ENCODE measurements around the gene EIF3M.
"Not testable (repeated sequence)": the region's sequence is repeated elsewhere in the genome, so short reads cannot be mapped to it uniquely, and the experiment has no call there.

The EIF3M gene

DNA sequence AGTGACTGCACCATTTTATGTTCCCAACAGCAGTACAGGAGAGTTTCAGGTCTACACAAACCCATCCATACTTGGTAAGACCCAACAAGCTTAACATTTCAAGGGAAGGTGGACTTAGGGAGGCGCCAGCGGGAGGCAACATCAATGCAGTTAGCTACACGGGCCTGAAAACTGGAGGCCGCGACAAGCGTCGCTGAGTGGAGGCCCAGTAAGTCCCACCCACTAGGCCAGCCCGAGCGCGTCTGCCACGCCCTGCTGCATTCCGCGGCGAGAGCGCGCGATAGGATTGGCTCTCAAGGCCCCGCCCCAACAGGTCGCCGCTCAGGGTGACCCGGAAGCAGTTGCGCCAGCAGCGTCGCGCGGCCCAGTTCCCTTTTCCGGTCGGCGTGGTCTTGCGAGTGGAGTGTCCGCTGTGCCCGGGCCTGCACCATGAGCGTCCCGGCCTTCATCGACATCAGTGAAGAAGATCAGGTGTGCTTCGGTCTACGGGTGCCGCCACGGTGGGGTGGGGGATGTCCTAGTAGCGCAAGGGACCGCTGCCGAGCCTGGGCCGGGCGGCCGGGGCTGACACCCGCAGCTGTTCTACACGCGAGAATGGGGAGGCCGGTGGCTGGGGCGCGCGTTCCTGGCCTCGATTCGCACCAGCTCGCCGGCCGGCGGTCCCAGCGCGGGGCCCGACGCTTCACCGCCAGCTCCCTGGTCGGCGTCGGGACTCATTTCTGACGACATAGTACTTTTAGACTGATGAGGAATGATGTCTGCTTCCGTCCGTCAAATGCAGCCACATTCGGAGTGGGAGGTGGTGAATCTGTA lies at the start of gene EIF3M:
TSS of gene EIF3M (plus strand) at position 373 of the 813 bp plus-strand sequence. CDS start at position 430, 57 bp downstream.
- peak; percentile 88 for DNase-seq

DNA sequence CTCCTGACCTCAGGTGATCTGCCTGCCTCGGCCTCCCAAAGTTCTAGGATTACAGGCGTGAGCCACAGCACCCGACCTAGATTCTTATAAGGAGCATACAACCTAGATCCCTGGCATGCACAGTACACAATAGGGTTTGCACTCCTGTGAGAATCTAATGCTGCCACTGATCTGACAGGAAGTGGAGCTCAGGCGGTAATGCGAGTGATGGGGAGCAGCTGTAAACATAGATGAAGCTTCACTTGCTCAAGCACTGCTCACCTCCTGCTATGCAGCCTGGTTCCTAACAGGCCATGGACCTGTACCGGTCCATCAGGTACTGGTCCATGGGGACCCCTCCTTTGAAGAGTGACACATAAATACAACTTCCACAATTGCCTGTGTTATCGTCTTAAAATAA lies 44.8 kb upstream of the EIF3M start:
- DNase-seq, result no peak

DNA sequence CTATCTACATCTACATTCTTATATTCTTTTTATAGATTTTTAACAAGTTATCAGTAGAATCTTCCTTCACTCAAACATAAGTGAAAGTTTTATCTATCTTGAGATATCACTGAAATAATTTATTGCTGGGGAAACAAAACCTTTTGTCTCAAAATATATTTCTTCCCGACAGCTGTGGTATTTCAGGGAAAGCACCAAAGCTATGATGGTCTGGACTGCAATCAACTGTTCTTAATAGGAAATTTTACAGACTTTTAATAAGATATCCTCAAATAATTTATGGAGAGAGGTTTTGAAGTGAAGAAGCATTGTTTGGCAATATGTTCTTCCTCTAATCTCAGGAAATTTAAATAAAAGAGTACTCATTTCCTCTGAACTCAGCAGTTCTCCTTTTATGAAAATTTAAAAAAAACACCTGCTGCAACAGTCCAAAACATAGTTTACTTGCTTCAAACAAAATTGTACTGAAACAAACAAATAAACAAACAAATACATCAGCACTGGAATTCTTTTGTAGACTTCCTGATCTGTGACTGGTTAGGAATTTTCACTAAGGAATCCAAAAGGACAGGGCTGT lies 33.9 kb upstream of the EIF3M start:
- DNase-seq, result no peak

DNA sequence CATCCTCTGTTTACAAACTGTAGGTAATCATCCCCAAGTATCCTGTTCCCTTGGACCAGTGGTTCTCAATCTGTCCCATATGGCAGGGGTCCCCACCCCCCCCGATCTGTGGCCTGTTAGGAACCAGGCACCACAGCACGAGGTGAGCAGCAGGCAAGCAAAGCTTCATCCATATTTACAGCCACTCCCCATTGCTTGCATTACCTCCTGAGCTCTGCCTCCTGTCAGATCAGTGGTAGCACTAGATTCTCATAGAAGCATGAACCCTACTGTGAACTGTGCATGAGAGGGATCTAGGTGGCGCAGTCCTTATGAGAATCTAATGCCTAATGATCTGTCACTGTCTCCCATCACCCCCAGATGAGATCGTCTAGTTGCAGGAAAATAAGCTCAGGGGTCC lies 33.4 kb upstream of the EIF3M start:
- DNase-seq, result no peak

DNA sequence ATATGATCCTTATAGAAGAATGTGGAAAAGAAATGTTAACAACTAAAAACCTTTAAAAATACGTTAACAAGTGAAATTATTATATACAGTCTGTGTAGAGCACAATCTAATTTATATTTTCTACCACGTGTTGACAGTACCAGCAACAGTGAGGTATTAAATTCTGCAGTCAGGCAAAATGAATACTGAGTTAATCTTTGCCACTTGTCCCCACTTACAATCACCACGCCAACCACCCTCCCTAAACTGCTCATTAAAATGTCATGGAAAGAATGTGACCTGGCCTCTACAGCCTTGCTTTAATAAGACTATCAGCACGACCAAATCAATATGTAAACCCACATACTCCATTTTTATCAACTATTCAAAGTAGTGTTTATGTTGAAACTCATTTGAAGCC lies 28.5 kb upstream of the EIF3M start:
- DNase-seq, result no peak

DNA sequence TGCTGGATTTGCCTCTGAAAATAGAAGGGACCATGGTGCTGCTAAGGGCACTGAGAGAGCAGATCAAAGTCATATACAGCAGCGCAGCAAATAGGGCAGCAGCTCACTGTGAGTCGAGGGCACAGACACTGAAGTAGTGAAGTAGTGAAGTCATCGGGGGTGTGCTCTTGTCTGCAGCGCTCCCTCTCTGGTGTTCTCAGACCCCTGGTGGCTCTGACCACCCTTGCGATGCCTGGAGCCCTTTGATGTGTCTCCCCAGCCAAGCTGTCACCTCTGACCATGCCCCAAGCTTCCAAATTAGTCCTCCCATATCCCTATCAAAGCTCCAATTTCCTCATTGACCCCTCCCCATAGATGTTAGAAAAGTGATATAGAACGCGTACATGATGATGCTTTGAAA lies 27.7 kb upstream of the EIF3M start:
- DNase-seq, result no peak

DNA sequence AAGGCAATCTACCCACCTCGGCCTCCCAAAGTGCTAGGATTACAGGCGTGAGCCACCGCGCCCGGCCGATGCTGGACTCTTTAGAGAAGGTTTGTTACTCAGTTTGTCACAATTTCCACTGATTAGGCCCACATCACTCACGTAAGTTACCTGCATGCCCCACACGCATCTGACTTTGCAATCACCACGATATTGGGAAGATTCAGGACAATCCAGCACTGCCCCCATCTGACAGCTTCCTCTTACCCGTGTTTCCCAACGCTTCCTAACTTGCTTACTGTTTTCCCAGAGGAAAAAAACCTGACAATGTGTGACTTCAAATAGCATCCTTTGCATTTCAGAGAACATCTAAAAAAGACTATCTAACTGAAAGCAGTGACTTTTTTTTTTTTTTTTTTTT lies 21.8 kb upstream of the EIF3M start:
- DNase-seq, result no peak

DNA sequence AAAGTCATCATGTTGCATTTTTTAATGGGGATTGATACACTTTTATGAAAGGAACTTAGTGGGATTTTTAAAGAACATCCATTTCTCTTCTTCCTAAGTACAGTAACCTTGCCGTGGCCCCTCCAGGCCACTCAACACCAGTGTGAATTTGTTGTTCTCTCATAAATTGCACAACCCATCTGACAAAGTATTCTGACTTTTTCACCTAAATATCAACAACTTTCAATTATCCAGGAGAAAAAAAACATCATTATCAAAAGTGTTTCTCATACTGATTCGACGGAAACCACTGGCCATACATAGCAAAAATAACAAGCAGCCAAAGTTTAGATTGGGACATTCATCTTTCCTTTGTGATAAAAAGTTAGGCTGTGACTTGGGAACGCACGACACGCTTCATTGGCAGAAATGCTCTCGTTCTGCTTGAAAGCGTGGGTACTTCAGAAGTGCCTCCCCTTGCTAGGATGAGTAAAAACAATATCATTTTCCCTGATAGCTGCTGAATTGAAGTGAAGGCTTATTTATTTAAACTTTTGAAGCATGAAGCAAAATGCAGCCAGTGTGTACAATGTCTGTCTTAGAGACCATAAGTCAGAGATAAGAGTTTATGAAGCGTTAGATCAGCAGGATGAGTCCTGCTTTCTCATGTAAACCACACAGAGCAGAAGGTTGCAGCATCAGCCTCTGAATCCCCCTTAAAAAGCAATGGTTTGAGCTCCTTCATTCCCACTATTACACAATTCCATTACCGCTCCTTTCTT lies 20.6 kb upstream of the EIF3M start:
- DNase-seq, result peak; percentile 49

DNA sequence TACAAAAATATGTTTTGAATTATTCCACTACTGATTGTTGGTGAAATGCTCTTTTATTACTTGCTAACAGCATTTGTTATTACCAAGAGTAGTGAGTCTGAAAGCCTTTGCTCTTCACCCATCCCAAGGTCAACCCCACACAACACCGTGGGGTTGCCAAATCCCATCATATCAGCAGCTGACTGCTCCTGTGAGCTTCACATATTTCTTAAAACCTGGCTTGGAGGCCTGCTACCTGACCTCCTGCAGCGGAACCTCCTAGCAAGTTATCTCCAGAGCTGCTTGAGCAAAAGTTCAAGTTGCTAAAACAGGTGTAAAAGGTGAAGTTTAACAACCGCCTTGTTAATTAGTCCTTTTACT lies 20.1 kb upstream of the EIF3M start:
- DNase-seq, result no peak

DNA sequence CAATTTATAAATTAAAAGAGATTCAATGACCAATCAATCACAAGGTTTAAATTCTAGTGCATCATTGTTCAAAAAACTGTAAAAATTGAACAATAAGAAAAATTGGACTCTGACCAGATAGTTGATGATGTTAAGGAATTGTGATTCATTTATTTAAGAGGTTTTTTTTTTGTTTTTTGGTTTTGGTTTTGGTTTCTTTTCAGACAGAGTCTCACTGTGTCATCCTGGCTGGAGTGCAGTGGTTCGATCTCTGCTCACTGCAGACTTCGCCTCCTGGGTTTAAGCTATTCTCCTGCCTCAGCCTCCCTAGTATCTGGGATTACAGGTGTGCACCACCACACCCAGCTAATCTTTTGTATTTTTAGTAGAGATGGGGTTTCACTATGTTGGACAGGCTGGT lies 17.1 kb upstream of the EIF3M start:
- DNase-seq, result no peak

DNA sequence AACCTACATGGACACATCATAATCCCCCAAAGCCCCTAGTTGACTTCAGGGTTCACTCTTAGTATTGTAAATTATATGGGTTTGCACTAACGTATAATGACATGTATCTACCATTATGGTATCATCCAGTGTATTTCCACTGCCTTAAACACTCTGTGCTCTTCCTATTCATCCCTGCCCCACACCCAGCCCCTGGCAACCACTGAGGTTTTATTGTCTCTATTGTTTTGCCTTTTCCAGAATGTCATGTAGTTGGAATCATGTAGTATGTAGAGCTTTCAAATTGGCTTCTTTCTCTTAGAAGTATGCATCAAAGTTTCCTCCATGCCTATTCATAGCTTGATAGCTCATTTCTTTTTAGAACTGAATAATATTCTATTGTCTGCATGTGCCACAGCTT lies 16.5 kb upstream of the EIF3M start:
- DNase-seq, result no peak

DNA sequence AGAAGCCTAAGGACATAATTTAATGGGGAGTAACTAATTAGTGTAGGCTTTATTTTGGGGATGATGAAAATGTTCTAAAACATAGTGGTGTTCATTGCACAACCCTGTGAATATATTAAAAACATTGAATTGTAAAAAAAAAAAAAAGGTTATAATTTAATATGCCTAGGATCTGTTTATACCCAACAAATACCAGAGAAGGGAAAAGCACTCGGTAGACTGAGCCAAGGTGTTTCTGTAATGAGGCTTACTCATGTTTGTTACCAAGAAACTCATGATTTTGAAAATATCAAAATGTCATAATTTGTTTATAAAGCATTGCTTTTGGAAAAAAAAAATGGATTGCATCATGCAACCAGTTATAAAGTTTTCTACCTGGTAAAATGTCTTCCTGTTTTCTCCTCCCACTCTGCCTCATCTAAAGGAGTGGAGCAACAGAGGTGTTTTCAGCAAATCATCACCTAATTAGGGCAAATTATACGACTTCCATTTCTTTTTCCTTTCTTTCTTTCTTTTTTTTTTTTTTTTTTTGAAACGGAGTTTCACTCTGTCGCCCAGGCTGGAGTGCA lies 14.2 kb upstream of the EIF3M start:
- DNase-seq, result no peak

DNA sequence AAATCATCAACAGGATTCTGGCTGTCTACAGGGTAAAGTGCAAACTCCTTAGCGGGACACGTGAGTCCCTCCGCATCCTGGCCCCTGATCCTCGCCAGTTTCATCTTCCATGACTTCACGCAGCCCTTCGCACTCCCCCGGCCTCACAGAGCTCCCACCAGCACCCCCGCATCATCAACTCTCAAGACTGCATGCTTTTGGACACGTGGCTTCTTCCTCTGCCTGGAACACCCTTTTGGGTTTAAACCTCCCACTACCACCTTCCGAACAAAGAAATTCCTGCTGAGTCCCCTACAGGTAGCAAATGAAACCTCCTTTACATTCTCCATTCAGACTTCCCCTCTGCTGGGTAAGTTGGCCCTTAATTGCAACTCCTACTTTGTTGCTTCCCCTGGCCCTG lies 12.6 kb upstream of the EIF3M start:
- DNase-seq, result no peak

DNA sequence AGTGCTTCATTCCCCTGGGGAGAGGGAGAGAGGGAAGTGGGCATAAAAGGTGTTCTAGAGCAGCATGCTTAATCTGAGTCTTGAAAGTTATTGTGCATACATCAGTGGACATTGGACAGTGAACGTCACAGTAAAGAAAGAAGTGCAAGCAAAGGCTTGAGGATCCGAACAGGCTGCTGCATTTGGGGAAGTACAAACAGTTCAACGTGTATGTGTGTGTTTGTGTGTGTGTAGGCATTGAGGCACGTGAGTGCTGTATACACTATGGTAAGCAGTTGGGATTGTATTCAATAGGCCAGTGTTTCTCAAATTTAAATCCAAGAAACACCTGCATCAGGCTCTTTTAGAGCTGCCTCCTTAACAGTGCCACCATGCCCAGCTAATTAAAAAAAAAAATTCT lies 10.4 kb upstream of the EIF3M start:
- DNase-seq, result no peak

DNA sequence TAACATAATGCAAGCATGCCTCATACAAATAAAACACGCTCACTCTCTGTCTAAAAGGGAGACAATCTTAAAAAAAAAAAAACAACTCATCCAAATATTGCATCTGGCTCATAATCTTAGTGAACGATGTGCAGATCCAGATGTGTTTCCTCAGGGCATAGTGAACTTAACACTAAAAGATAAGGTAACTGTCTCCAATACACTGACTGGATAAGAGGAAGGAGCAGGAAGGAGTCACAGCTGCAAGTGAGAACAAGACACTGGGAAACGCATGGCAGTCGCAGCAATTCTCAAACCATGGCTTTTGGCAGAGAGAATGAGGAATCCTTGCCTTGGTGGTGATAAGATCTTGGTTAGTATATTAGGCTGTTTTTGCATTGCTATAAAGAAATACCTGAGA lies 9.2 kb upstream of the EIF3M start:
- DNase-seq, result no peak

DNA sequence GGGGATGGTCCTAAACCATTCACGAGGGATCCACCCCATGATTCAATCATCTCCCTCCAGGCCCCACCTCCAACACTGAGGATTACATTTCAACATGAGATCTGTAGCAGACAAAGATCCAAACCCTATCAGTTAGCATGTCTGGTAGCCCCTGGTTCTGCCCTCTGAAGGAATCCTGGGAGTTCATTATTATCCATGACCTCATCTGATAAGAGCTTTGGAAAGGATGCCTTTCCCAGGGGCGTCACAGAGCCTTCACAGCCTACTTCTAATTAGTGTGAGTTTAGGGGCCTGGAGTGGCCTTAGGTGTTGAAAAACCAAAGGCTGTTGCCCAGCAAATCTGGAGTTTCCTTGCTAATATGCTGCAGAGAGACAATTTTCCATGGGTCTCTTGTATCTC lies 8.6 kb upstream of the EIF3M start:
- no peak for DNase-seq

DNA sequence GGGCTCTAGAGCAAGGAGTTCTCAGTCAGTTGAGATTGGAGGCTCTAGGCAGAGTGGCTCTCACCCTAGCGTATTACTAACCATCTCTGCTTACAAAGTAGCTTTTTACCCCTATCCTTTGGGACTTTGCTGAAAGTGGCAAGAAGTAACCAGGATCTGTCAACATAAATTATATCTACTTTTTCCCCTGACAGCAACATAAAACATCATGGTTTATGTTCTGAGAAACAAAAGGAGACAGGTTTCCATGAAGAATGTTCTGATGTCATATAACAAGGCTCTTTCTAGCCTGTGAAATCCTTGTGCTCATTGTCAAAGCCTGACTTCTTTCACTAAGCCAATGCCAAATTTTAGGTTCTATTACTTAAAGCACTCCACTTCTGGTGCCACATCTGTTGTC lies 7.2 kb upstream of the EIF3M start:
- DNase-seq, result no peak

DNA sequence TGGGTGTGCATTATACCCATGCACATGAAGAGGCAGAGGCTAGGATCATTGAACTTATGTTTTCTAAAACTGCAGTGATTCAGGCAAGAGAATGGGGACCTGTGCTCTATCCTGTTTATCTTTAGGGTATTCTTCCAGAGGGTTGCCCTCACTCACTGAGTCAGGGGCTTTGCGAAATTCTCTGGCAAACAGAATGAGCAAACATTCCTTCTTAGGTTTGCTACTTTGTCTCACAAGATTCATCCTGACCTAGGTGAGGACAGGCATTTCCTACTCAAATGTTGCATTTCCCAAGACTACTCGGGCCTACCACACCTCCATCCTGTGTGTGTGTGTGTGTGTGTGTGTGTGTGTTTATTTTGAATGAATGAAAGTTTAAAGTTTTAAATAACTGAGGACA lies 2.7 kb upstream of the EIF3M start:
- no peak for DNase-seq

DNA sequence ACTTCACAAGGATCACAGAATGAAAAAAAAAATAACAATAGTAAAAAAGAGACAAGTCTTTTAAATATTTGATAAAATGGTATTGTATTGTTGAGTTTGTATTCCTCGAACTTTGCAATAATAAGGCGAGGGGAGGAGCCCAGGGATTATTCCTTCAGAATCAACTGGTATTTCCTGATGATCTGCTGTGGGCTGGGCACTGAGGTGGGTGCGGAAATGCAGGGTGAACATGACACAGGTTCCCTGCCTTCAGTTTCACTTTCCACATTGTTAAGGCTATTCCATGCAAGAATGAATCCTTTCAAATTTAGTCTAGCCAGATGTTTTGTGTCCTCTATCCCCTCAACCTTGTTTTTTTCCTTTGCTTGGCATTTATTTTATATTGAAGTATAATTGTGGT lies 2.1 kb upstream of the EIF3M start:
- DNase-seq, result no peak

DNA sequence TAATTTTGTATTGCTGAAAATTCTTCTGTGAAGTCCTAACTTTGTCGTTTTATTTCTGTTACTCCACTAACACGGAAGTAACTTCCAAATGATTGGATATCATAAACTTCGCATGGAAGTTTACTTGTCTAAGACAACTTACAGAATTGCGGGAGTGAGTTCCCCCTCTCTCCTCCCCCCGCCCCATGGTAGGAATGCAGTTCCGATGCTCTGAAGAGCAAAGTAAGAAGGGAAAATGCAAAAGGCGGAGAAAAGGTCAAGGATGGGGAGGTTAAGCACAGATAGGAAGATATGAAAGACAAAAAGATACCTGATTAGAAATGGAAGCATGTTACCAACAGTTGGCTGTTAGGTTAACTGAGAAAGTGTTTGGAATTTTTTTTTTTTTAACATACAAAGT lies 1.3 kb downstream of the EIF3M start:
- DNase-seq, result no peak

DNA sequence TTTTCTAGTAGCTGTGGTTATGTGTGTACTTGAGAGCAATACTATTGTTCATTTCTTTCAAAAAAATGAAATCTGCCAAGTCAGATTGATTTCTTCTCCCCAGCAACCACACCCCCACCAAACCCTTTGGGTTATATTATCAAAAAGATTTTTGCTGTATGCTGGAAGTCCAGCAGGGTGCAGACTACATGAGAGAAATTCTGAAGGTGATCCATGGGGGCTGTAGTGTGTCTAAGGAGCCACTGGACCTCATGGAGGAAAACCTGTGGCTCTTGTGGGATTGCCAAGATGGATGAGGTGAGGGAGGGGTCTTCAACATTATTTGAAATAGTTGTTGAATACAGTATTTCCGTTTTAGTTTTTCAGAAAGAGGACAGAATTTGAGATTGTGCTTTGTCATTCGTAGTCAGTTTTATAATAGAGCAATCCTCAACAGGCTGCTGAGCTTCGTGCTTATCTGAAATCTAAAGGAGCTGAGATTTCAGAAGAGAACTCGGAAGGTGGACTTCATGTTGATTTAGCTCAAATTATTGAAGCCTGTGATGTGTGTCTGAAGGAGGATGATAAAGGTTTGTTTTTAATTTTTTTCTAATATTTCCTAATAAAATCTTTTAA lies 3.1 kb downstream of the EIF3M start:
- no peak for DNase-seq

DNA sequence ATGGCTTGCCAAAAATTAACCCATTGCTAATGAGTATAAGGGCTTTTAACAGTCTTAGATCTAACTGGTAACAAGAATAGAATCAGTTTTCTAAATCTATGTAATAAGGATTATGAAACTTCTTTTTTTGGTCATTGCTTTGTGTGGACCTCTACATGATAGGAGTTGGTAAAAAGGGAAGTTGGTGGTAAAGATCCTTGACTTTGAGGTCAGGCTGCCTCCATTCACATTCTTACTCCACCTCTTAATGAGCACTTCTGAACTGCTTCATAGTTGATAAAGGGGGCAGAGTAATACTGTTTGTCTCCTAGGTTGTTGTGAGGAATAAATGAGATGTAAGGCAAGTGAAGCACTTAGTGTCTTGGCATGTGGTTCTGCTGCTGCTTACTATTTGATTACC lies 10.6 kb downstream of the EIF3M start:
- DNase-seq, result no peak

DNA sequence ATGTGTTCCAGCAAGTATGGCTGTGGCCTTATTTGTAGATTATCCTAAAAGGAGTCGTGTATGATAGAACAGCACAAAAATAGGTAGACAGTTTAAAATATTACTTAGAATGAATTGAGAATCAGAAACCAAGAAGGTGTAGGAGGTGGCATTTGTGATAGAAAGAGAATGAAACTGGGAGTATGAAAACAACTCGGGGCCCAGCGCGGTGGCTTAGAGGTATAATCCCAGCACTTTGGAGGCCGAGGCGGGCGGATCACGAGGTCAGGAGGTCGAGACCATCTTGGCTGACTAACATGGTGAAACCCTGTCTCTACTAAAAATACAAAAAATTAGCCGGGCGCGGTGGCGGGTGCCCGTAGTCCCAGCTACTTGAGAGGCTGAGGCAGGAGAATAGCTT lies 12.5 kb downstream of the EIF3M start:
- not testable (repeated sequence) for DNase-seq

DNA sequence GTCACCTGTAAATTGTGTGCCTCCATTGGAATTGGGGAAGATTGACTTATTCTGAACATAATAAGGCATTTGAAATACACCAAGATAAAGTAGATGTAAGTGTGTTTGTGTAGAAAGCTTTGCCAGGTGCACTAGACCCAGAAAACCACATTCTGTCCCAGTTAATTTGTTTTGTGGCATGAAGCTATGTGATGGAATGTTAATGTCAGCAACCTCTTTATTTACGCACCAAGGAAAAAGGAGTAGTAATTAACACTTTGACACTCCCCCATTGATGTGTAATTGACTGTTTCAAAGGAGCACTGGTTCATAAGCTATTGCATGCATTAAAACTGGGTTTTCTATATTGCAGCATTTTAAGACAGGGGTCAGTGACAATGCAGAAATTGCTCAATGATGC lies 14.3 kb downstream of the EIF3M start:
- no peak for DNase-seq

Data from DMS79 (cell line).